HG03575 (cell line): ENCODE results near the gene BACE2.
"Not testable (repeated sequence)": the region's sequence is repeated elsewhere in the genome, so short reads cannot be mapped to it uniquely, and the experiment has no call there.

Experiments
- ATAC-seq: cut with Tn5 transposase; IDR thresholded peaks from one replicate; pipeline ENCODE4 v1.9.1; 2021; ENCODE audit not compliant: unreplicated experiment, insufficient number of reproducible peaks, low FRiP score; ENCODE audit errors: extremely low read depth

The BACE2 gene

GRCh38 chr21:41228492-41228891 is 60.5 kb downstream of the BACE2 start:
- no peak for ATAC-seq

- no peak for ATAC-seq
These were observed 61.0 kb downstream of the BACE2 start for GRCh38 chr21:41228958-41229357.

DNA sequence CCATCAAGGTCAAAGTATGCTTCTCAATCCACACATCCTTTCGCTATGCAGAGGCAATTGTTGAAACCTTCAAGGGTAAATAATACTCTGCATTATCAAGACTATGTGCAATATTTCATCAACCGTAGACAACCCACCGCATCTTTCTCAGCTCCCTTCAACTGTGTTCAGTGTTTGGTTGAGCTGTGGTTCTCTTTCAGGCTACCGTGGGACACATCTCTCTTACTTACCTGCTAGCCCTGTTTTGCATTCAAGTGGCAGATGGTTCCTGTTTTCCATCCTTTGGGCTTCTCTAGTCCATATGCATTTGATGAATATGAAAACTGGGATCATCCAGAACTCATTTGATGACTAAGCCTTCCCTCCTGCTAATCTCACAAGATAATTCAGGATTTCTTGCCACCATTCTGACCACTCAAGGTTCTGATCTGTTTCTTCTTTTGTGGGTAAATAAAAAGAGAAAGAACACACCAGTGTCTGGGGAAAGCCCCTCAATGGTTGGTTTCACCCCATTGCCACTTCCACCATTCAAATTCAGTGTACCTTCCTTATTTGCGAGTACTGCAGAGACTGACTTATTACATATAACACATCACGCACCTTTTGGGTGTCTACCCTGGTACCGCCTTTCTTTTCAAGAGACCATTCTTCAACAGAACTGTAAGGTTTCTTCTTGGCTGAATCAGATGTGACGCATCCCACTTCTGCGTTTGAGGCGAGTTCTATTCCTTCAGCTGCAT is 61.7 kb downstream of the BACE2 start:
- no peak for ATAC-seq

- ATAC-seq, result no peak
These were observed 62.5 kb downstream of the BACE2 start for GRCh38 chr21:41230497-41230896.

DNA sequence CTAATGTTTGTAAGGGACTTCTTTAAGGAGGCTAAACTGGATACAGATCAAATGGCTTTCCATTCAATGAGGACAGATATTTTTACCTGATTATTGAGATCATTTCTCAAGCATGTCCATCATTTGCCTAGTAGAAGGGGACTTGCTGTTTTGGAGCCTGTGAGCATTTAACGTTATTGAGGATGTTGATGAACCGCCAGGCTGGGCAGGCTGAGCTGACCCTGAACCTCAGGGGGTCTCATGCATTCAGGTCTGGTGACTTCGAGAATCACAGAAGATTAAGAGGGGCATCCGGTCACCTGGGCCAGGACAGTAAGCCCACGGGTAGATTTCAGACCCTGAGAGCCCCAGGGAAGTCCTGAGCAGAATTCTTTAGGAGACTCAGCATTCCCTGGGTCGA is 63.1 kb downstream of the BACE2 start:
- no peak for ATAC-seq

- no peak for ATAC-seq
These were observed 64.1 kb downstream of the BACE2 start for GRCh38 chr21:41232013-41232412.

- ATAC-seq, result no peak
These were observed 66.0 kb downstream of the BACE2 start for GRCh38 chr21:41233916-41234315.

- no peak for ATAC-seq
These were observed 66.6 kb downstream of the BACE2 start for GRCh38 chr21:41234569-41234968.

- no peak for ATAC-seq
These were observed 67.2 kb downstream of the BACE2 start for GRCh38 chr21:41235201-41235600.

- ATAC-seq, result no peak
These were observed 68.5 kb downstream of the BACE2 start for GRCh38 chr21:41236352-41236973.

DNA sequence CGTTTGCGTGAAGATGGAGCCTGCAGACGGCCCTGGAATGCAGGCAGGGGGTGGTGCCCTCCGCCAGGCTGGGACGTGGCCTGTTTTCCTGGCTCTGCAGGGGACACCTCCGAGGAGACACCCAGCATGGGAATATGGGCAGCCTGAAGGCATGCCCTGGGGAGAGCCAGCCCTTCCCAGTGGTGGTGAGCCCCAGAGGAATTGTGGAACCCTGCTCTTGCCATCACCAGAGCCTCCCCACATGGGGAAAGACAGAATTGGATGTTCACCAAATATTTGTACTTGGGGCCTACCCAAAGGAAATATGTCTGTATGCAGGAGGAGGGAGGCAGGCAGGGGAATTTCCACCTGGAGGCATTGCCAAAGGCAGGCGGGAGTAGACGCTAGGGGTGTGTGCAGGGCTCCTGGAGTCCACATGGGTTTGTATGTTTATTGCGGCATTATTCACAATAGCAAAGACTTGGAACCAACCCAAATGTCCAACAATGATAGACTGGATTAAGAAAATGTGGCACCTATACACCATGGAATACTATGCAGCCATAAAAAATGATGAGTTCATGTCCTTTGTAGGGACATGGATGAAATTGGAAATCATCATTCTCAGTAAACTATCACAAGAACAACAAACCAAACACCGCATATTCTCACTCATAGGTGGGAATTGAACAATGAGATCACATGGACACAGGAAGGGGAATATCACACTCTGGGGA is 70.3 kb downstream of the BACE2 start:
- not testable (repeated sequence) for ATAC-seq

DNA sequence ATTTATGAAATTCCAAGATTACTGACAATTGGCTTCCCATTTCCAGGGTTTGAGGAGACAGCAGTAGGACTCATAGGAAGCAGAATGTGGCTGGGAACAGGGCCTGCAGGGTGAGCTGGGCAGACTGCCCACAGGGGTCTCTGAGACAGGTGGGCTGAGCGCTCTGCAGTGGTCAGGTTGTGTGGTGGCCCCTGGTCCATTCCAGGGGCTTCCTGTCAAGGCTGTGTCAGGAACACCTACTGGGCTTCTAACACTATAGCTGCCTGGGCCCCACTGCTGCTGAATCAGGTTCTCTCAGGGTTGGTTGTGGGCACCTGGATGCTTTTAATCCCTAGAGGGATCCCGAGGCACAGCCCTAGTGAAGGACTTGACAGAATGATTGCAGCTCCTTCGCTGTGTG is 72.1 kb downstream of the BACE2 start:
- no peak for ATAC-seq

- ATAC-seq, result no peak
These were observed 73.4 kb downstream of the BACE2 start for GRCh38 chr21:41241341-41241740.

- ATAC-seq, result no peak
These were observed 74.4 kb downstream of the BACE2 start for GRCh38 chr21:41242238-41242829.

GRCh38 chr21:41243107-41243506 is 75.1 kb downstream of the BACE2 start:
- ATAC-seq, result no peak

DNA sequence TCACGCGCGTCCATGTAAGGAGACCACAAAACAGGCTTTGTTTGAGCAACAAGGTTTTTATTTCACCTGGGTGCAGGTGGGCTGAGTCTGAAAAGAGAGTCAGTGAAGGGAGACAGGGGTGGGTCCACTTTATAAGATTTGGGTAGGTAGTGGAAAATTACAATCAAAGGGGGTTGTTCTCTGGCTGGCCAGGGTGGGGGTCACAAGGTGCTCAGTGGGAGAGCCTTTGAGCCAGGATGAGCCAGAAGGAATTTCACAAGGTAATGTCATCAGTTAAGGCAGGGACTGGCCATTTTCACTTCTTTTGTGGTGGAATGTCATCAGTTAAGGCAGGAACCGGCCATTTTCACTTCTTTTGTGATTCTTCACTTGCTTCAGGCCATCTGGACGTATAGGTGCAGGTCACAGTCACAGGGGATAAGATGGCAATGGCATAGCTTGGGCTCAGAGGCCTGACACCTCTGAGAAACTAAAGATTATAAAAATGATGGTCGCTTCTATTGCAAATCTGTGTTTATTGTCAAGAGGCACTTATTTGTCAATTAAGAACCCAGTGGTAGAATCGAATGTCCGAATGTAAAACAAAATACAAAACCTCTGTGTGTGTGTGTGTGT is 76.4 kb downstream of the BACE2 start:
- not testable (repeated sequence) for ATAC-seq

GRCh38 chr21:41245509-41246135 is 77.7 kb downstream of the BACE2 start:
- no peak for ATAC-seq

DNA sequence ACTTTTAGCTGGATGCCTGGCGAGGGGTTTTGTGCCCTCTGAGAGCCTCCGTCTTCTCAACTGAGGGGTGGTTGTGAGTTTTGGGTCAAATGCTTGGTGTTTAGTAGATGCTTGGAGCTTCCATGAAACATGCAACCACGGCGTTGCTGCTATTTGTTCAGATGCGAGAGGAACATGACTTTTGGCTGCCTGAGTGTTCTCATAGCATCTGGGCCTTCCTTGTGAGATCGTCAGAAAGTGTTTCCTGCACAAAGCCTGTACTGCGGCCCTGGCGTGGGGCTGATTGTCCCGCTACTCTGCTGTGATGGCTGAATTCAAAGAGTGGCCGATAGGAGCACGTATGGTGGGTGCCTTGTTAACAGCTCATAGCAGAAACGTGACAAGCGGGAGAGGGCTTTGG is 78.8 kb downstream of the BACE2 start:
- no peak for ATAC-seq
